Panc1 (cell line): ENCODE results near the gene ITPRID2.

ENCODE experiments used
- CTCF ChIP-seq: fragments of 450-650 bp; IDR thresholded peaks from 2 replicates; pipeline ENCODE4 v1.5.1; 2017; ENCODE audit warnings: mild to moderate bottlenecking
- POLR2AphosphoS5 ChIP-seq: IDR thresholded peaks from 2 replicates; pipeline ENCODE4 v1.6.1; 2012; ENCODE audit warnings: mild to moderate bottlenecking, low read depth, low read length, moderate library complexity
- REST ChIP-seq, 2 experiments: IDR thresholded peaks; 2 replicates each; pipeline ENCODE4 v1.6.1; 2011 to 2012; ENCODE audit warnings: low read depth in 2 of 2, control low read depth in 1 of 2, low read length in 1 of 2, mild to moderate bottlenecking in 1 of 2, moderate library complexity in 1 of 2; ENCODE audit not compliant: insufficient read depth in 1 of 2

GRCh38 chr2:181861379-181861778 is 30.2 kb upstream of the ITPRID2 start:
- no peak for TF ChIP-seq CTCF
- no peak for TF ChIP-seq REST (IDR thresholded peaks at IDR 0.05; ENCODE audit: insufficient read depth in 1 of 2, low read depth in 2 of 2, low read length in 1 of 2)
- TF ChIP-seq POLR2AphosphoS5 = no peak
